ENCODE data around the gene TNFRSF1A. TPM values are rescaled to one million over a fixed set of nuclear protein-coding genes. Genes with fewer than 3 reads are reported as not detected.

The TNFRSF1A gene
- total RNA-seq, 1 donor from 2014 or later = 271 TPM

DNA sequence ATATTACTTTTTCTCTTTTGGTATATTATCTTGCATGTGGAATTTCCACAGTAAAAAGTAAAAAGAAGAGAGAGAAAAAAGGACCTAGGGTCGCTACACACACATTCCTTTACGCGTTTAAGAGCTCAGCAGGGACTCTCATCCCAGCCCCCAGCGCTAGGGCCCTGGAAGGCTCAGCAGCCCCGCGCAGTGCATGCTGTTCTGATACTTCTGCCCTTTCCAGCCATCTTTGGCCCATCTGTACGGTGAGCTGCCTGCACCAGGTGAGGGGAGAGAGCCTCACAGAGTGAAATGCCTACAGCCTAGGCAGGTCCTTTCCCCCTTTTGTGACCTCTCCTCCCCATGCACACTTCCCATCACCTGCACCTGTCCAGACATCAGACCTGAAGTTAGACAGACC, 40.5 kb upstream of the TNFRSF1A start:
- Histone ChIP-seq H3K4me3 (no peak overlapping the region), H3K27me3 (no peaks in the 10 kb centered on the region), H3K27ac (peak overlapping the region; percentile 99), H3K4me1 (peaks cover 66% of the 10 kb centered on the region), H3K36me3 (peaks cover 0 to 15% of the 10 kb centered on the region in 2 donors), H3K9me3 (no peaks in the 10 kb centered on the region)
- intact Hi-C loops (cut with DNase I) = no loop called here
- no peak for DNase-seq (ENCODE audit: extremely low spot score in 2 of 2)
- TF ChIP-seq POLR2AphosphoS5 (IDR thresholded peaks at IDR 0.05; ENCODE audit: insufficient read depth in 1 of 2, low read depth in 1 of 2) (no peak), POLR2A (IDR thresholded peaks at IDR 0.05) (no peak)
- TF ChIP-seq, protein P1, sequence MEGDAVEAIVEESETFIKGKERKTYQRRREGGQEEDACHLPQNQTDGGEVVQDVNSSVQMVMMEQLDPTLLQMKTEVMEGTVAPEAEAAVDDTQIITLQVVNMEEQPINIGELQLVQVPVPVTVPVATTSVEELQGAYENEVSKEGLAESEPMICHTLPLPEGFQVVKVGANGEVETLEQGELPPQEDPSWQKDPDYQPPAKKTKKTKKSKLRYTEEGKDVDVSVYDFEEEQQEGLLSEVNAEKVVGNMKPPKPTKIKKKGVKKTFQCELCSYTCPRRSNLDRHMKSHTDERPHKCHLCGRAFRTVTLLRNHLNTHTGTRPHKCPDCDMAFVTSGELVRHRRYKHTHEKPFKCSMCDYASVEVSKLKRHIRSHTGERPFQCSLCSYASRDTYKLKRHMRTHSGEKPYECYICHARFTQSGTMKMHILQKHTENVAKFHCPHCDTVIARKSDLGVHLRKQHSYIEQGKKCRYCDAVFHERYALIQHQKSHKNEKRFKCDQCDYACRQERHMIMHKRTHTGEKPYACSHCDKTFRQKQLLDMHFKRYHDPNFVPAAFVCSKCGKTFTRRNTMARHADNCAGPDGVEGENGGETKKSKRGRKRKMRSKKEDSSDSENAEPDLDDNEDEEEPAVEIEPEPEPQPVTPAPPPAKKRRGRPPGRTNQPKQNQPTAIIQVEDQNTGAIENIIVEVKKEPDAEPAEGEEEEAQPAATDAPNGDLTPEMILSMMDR (IDR thresholded peaks at IDR 0.05) = no peak

DNA sequence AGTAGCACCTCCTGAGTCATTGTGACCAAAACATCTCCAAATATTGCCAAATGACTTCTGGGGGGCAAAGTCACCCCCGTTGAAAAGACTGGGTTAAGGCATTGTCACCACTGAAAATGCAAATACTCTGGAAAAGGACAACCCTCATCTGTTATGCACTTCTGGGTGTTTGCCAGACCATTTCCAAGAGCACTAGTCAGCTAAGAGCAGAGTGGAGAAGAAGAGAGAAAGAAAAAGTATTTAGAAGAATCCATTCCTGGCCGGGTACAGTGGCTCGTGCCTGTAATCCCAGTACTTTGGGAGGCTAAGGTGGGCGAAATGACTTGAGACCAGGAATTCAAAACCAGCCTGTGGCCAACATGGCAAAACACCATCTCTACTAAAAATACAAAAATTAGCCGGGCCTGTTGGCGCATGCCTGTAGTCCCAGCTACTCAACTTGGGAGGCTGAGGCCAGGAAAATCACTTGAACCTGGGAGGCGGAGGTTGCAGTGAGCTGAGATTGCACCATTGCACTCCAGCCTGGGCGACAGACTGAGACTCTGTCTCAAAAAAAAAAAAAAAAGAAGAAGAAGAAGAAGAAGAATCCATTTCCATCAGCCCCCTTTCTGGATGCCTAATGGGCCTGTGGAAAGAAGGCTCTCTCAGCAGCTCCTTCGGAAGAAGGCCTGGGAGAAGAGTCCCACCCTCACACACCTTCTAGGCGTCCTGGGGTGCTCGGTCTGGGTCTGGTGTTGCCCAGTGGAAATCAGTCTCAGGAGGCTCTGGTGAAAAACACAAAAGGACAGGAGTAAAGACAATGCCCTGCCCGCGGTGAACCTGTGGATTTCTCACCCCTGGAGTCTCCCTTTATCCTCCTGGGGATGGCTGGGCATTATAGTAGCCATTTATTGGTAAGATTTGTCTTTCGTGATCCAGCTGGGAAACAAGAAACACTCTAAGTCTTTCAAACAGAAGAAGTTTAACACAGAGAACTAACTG, 38.6 kb upstream of the TNFRSF1A start:
- no peaks in the 10 kb centered on the region for H3K9me3 ChIP-seq
- DNase-seq (ENCODE audit: extremely low spot score in 2 of 2) = no peak
- H3K36me3 ChIP-seq = no peaks in the 10 kb centered on the region
- no peak overlapping the region for H3K4me3 ChIP-seq
- H3K4me1 ChIP-seq = peaks cover 66% of the 10 kb centered on the region
- no peak overlapping the region for H3K27ac ChIP-seq
- no peak for TF ChIP-seq POLR2A (IDR thresholded peaks at IDR 0.05)
- TF ChIP-seq POLR2AphosphoS5 (IDR thresholded peaks at IDR 0.05; ENCODE audit: insufficient read depth in 1 of 2, low read depth in 1 of 2) = no peak
- intact Hi-C loops (cut with DNase I) = no loop called here
- H3K27me3 ChIP-seq = no peaks in the 10 kb centered on the region

DNA sequence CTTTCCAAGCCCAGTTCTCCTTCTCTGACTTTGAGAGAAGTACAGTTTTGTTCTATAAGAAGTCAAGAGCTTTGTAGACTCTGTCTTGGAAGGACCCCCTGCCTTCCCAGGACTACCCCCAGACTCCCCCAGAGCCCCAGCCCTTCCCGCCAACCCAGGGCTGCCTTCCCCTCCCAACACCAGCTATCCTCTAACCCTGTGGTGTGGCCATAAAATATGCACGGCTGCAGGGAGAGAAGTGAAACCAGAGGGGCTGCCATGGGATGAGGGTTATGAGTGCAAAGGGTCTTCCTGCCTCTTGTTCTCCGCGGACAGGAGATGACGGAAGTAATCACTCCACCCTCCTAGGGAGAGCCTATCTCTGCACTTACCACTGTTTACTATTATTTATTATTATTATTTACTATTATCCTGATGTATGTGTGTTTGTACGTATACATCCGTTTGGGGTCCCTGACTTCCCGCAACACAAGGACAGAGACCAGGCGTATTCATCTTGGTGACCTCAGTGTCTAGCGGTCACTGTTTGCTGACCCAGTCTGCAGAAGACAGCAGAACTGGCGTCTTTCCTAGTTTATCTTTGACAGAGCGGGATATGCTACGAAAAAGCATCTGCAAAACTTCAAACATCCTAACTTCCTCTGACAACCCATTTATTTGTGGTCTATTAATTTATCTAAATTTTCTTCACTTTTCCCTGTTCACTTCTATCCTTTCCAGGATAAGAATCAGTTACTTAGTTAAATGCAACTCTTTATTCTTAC, 37.0 kb upstream of the TNFRSF1A start:
- no peaks in the 10 kb centered on the region for H3K9me3 ChIP-seq
- no peaks in the 10 kb centered on the region for H3K27me3 ChIP-seq
- peaks cover 61% of the 10 kb centered on the region for H3K4me1 ChIP-seq
- H3K4me3 ChIP-seq = no peak overlapping the region
- no peak overlapping the region for H3K27ac ChIP-seq
- no peaks in the 10 kb centered on the region for H3K36me3 ChIP-seq
- intact Hi-C loops (cut with DNase I) = loop anchor here (2.0 kb wide), 1 partner anchor 54 kb away; no protein-coding TSS in a partner anchor
- no peak for DNase-seq (ENCODE audit: extremely low spot score in 2 of 2)
- TF ChIP-seq POLR2A (IDR thresholded peaks at IDR 0.05) (no peak), POLR2AphosphoS5 (IDR thresholded peaks at IDR 0.05; ENCODE audit: insufficient read depth in 1 of 2, low read depth in 1 of 2) (no peak)
- TF ChIP-seq, protein P1 (IDR thresholded peaks at IDR 0.05) = no peak

GRCh38 chr12:6377667-6377994, 35.8 kb upstream of the TNFRSF1A start:
- Histone ChIP-seq H3K36me3 (no peaks in the 10 kb centered on the region), H3K4me1 (peaks cover 64% of the 10 kb centered on the region), H3K27me3 (no peaks in the 10 kb centered on the region), H3K4me3 (no peak overlapping the region), H3K27ac (peak overlapping the region; percentile 92), H3K9me3 (no peaks in the 10 kb centered on the region)
- intact Hi-C loops (cut with DNase I) = no loop called here
- no peak for DNase-seq (ENCODE audit: extremely low spot score in 2 of 2)
- TF ChIP-seq POLR2AphosphoS5 (IDR thresholded peaks at IDR 0.05; ENCODE audit: insufficient read depth in 1 of 2, low read depth in 1 of 2) = no peak
- no peak for TF ChIP-seq POLR2A (IDR thresholded peaks at IDR 0.05)
- TF ChIP-seq, protein P1 (IDR thresholded peaks at IDR 0.05) = no peak

GRCh38 chr12:6376870-6377666, 35.2 kb upstream of the TNFRSF1A start:
- peaks cover 67% of the 10 kb centered on the region for H3K4me1 ChIP-seq
- H3K36me3 ChIP-seq = no peaks in the 10 kb centered on the region
- no peaks in the 10 kb centered on the region for H3K27me3 ChIP-seq
- H3K4me3 ChIP-seq = no peak overlapping the region
- TF ChIP-seq, protein P1 (IDR thresholded peaks at IDR 0.05) = no peak
- TF ChIP-seq POLR2AphosphoS5 (IDR thresholded peaks at IDR 0.05; ENCODE audit: insufficient read depth in 1 of 2, low read depth in 1 of 2) = no peak
- DNase-seq (ENCODE audit: extremely low spot score in 2 of 2) = peak in 1 of 2 donors; percentile 84
- peak overlapping the region; percentile 92 for H3K27ac ChIP-seq
- no peaks in the 10 kb centered on the region for H3K9me3 ChIP-seq
- intact Hi-C loops (cut with DNase I) = no loop called here
